OCI-LY3 (cell line): ENCODE results near the gene SOS2.

Source experiments
- H2AFZ ChIP-seq: fragments of 200-600, 300-600 bp; shearing (Covaris generic); 2 replicates; pipeline ENCODE4 v1.6.0; 2014; ENCODE audit warnings: antibody characterized with exemption, low read depth, low read length
- H3K27ac ChIP-seq: fragments of 200-600, 300-600 bp; sonication (generic); 2 replicates; pipeline ENCODE4 v1.5.1; 2014; ENCODE audit warnings: mild to moderate bottlenecking, low read length, moderate library complexity, mixed read lengths
- H3K27me3 ChIP-seq: fragments of 200-600, 300-600 bp; sonication (generic); 2 replicates; pipeline ENCODE4 v1.6.1; 2014; ENCODE audit warnings: low read depth, low read length, mixed read lengths
- H3K36me3 ChIP-seq: fragments of 200-600, 300-600 bp; sonication (generic); replicated peaks from 2 replicates; pipeline ENCODE3; 2014; ENCODE audit warnings: low read depth, low read length, mixed read lengths
- H3K4me1 ChIP-seq: fragments of 300-600, 200-600 bp; sonication (generic); 2 replicates; pipeline ENCODE4 v1.6.1; 2014; ENCODE audit warnings: low read length, mixed read lengths
- H3K4me2 ChIP-seq: fragments of 200-600, 300-600 bp; sonication (generic); 2 replicates; pipeline ENCODE4 v1.6.1; 2014; ENCODE audit warnings: low read length, mixed read lengths
- H3K4me3 ChIP-seq: fragments of 300-600, 200-600 bp; sonication (generic); 2 replicates; pipeline ENCODE4 v1.5.1; 2014; ENCODE audit warnings: antibody characterized with exemption, mild to moderate bottlenecking, low read length, moderate library complexity
- H3K79me2 ChIP-seq: fragments of 300-600, 200-600 bp; shearing (Covaris generic); 2 replicates; pipeline ENCODE4 v1.6.1; 2014; ENCODE audit warnings: mild to moderate bottlenecking, low read length, mixed read lengths
- H3K9ac ChIP-seq: fragments of 300-600, 200-600 bp; shearing (Covaris generic); 2 replicates; pipeline ENCODE4 v1.6.0; 2014; ENCODE audit warnings: mild to moderate bottlenecking, low read length, moderate library complexity
- H3K9me3 ChIP-seq: fragments of 200-600, 300-600 bp; shearing (Covaris generic); 2 replicates; pipeline ENCODE4 v1.6.1; 2014; ENCODE audit warnings: low read length, mixed read lengths; ENCODE audit not compliant: insufficient read depth
- H4K20me1 ChIP-seq: fragments of 200-600, 300-600 bp; sonication (generic); 2 replicates; pipeline ENCODE4 v1.6.1; 2016; ENCODE audit warnings: low read length, mixed read lengths; ENCODE audit not compliant: insufficient read depth
- EZH2phosphoT487 ChIP-seq: fragments of 200-600 bp; shearing (Covaris generic); IDR thresholded peaks from 2 replicates; pipeline ENCODE4 v1.6.1; 2018; ENCODE audit warnings: antibody characterized with exemption, mixed run types, low read depth
- TF ChIP-seq, protein P1 (sequence below): fragments of 200-600, 300-600 bp; sonication (generic); IDR thresholded peaks from 2 replicates; pipeline ENCODE4 v1.5.1; 2014; ENCODE audit warnings: antibody characterized with exemption, low read length, low read depth

The SOS2 gene

DNA sequence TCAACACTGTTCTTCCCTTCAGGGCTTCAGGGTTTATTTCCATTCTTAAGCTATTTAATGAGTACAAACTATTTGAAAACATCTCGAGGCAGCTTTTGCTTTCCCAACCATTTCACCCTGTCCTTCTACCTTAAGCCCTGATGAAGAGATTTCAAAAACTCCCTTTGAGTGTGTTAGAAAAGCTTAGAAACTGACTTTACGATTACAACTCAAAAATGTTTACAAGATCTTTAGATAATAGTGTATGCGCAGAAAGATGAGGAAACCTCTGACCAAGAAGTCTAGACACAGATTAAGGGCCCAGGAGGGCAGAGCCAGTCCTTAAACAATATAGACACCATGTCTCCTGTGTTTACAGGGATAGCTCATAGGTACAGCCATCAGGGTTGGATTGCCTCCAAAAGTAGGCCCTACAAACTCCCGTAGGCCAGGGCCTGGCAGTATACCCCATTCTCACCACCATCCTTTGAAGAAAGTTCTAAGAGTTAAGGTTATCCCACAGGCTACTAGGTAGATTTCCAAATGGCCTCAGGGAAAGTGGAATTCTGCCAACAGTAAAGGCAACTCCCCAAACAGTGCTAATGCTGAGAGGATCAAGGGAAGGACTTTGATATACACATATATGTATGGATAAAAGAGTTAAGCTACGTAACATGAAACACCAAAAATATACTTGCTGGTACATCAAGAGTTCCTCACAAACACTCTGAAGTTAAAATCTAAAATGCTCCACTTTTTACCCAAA lies 11.4 kb upstream of the SOS2 start:
- H3K36me3 ChIP-seq: peaks cover 4% of the 10 kb centered on the region
- H4K20me1 ChIP-seq: no peaks in the 10 kb centered on the region
- no peaks in the 10 kb centered on the region for H3K4me1 ChIP-seq
- H2AFZ ChIP-seq: no peak overlapping the region
- H3K27me3 ChIP-seq: no peaks in the 10 kb centered on the region
- H3K27ac ChIP-seq: no peak overlapping the region
- no peak overlapping the region for H3K9ac ChIP-seq
- H3K9me3 ChIP-seq: no peaks in the 10 kb centered on the region
- H3K4me3 ChIP-seq: no peak overlapping the region
- no peak overlapping the region for H3K4me2 ChIP-seq
- no peaks in the 10 kb centered on the region for H3K79me2 ChIP-seq
- TF ChIP-seq, protein P1, sequence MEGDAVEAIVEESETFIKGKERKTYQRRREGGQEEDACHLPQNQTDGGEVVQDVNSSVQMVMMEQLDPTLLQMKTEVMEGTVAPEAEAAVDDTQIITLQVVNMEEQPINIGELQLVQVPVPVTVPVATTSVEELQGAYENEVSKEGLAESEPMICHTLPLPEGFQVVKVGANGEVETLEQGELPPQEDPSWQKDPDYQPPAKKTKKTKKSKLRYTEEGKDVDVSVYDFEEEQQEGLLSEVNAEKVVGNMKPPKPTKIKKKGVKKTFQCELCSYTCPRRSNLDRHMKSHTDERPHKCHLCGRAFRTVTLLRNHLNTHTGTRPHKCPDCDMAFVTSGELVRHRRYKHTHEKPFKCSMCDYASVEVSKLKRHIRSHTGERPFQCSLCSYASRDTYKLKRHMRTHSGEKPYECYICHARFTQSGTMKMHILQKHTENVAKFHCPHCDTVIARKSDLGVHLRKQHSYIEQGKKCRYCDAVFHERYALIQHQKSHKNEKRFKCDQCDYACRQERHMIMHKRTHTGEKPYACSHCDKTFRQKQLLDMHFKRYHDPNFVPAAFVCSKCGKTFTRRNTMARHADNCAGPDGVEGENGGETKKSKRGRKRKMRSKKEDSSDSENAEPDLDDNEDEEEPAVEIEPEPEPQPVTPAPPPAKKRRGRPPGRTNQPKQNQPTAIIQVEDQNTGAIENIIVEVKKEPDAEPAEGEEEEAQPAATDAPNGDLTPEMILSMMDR: no peak
- TF ChIP-seq EZH2phosphoT487: no peak

DNA sequence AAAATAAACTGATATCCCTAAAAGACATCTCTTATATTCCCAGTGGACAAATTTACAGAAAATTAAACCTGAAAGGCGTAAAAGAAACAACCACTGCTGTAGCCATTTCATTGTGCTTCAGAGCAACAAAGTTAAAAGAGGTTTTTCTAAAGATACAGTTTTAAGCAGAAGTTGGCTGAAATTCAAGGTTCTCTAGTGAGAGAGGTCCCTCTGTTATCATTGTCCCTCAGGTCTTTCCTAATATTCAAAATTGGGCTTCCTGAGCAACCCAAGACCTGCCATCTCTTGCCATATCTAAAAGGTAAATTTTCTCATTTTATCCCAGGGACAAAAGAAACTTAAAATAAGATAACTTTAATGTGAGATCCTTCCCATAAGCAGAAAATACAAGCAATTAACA lies 10.7 kb upstream of the SOS2 start:
- Histone ChIP-seq H3K4me2 (no peak overlapping the region), H3K27ac (no peak overlapping the region), H3K9ac (no peak overlapping the region), H3K79me2 (no peaks in the 10 kb centered on the region), H3K4me1 (0 out of 2 replicates have a peak, but pooled peaks cover 4% of the 10 kb centered on the region), H3K36me3 (peaks cover 4% of the 10 kb centered on the region), H3K9me3 (no peaks in the 10 kb centered on the region), H3K4me3 (no peak overlapping the region), H2AFZ (no peak overlapping the region), H4K20me1 (no peaks in the 10 kb centered on the region), H3K27me3 (no peaks in the 10 kb centered on the region)
- no peak for TF ChIP-seq EZH2phosphoT487
- TF ChIP-seq, protein P1: no peak

DNA sequence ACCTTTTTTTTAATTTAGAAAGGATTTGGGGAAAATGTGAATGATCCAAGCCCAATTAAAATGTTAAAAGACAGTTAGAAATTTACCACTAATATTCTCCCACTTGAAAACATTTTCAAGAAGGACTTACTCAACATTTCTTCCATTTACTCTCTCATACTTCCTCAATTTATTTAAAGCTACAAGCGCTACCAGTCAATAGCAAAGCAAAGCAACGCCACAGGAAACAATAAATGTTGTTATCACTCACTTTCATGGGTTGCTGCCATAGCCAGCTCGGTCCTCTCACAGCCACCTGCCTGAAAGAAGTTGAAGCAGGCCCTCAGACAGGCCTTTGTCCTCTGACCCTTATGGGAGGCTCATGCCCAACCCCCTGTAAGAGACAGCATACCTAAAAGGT lies 6.0 kb upstream of the SOS2 start:
- no peak overlapping the region for H3K9ac ChIP-seq
- H3K9me3 ChIP-seq: no peaks in the 10 kb centered on the region
- H3K4me3 ChIP-seq: no peak overlapping the region
- H3K27me3 ChIP-seq: no peaks in the 10 kb centered on the region
- no peak overlapping the region for H2AFZ ChIP-seq
- no peak for TF ChIP-seq EZH2phosphoT487
- H3K4me1 ChIP-seq: peaks cover 9% of the 10 kb centered on the region; the same call in 1 of the 2 replicates
- no peak overlapping the region for H3K4me2 ChIP-seq
- no peaks in the 10 kb centered on the region for H4K20me1 ChIP-seq
- peaks cover 7% of the 10 kb centered on the region for H3K36me3 ChIP-seq
- no peaks in the 10 kb centered on the region for H3K79me2 ChIP-seq
- H3K27ac ChIP-seq: no peak overlapping the region

DNA sequence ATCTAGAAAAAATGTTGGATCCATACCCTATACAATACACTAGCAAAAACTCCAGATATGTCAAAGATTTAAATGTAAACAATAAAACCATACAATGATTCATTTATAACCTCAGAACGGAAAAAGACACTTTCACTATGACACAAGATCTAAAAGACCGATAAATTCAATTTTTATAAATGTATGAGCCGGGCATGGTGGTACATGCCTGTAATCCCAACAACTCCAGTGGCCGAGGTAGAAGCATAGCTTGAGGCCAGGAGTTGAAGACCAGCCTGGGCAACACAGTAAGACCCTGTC lies 2.5 kb upstream of the SOS2 start:
- Histone ChIP-seq H3K27ac (no peak overlapping the region), H3K4me2 (no peak overlapping the region)

More for the DNA sequence above, 2.5 kb upstream of the SOS2 start:
- TF ChIP-seq EZH2phosphoT487: no peak
- TF ChIP-seq, protein P1: no peak
- Histone ChIP-seq H3K27me3 (no peaks in the 10 kb centered on the region), H3K9ac (no peak overlapping the region), H3K79me2 (peaks cover 21% of the 10 kb centered on the region), H4K20me1 (peaks cover 10% of the 10 kb centered on the region), H3K36me3 (peaks cover 7% of the 10 kb centered on the region), H3K4me1 (peaks cover 20% of the 10 kb centered on the region), H3K9me3 (no peaks in the 10 kb centered on the region), H3K4me3 (no peak overlapping the region), H2AFZ (no peak overlapping the region)
